Measurements from ENCODE around the gene PRF1.

Gene PRF1

DNA sequence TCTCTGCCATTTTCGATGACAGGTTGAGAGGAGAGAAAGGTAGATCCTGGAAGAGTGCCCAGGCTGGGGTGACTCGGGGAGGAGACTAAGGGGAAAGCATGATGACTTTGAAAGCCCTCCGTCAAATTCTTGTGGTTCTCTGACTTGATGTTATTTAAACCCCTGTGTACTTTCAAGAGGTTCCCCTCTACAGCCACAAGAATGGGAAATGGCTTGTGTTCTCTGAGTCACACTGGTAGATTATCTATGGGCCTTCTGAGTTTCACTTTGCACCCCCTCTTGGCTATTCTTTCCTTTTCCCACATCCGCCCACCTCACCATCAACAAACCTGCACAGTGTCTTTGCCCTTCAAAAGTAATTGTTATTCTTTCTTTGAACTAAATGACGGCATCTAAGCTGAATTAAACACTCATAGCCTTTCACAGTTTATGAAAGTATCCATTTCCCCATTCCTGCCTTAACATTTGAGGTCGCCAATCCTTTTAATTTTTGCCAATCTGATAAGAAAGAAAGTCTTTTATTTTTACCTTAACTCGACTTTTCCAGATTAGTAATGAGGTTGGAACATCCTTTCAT lies 24.1 kb downstream of the PRF1 start:
- peak in 1 of 2 donors; percentile 17 for DNase-seq (ENCODE audit: low read depth in 1 of 2, low spot score in 1 of 2)

DNA sequence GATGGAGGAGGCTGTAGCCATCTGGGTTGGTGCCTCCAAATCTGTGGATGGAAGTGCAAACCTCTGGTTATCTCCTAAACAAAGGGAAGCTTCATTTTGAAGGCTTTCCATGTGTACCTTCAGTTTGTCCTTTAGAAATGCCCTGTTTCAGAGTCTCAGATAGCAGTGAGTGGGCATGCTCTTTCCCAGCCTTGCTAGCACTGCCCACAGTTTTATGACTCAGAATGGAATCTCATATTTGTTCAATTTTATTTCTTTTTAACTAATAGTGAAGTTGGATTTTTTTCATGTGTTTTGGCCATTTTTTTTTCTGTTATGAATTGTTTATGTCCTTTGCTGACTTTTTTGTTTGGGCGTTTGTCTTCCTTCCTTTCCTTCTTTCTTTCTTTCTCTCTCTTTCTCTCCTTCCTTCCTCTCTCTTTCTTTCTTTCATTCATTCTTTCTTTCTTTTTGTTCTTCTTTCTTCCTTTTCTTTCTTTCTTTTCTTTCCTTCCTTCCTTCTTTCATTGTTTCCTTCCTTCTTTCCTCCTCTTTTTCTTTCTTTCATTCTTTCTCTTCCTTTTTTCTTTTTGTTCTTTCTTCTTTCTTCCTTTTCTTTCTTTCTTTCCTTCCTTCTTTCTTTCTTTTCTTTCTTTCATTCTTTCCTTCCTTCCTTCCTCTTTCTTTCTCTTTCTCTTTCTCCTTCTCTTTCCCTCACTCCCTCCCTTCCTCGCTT lies 25.6 kb downstream of the PRF1 start:
- no peak for DNase-seq (ENCODE audit: low read depth in 1 of 2, low spot score in 1 of 2)

DNA sequence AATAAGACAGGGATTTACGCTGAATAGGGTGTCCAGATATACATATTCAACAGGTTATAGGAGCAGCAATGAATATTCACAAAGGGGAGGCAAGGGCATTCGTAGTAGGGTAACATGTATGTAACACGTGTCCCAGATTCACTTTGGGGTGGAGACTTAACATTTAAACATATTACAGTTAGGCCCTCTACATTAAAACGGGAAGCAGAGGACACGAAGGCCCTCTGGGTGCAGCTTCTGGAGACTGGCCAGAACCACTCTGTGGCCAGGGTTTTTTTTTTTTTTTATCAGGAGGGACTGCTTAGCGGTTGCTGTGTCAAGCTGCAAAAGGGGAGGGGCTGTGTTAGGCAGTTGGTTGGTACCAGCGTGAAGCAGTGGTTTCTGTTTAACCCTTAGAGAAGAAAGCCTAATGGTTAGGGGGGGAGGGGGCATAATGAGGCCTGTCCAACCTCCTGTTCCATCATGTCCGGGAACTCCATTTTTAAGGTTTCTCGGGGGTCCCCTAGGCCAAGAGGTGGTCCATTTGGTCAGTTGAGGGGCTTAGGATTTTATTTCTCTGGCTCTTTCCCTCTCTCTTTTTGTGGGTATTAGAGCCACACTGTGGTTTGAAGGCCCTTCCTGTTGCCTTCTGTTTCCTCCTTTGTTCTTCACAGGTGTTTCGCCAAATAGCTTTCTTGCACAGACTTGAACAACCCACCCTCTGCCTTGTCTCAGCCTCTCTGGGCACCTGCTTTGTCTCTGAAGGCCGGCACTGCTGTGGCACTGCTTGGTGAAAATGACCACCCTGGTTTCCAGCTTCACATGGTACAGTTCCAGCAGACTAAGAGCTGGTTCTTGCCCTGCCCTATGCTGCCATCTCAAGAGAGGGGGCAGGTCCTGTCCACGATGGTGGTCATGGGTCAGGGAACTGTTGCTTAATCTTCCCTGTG lies 26.4 kb downstream of the PRF1 start:
- no peak for DNase-seq (ENCODE audit: low read depth in 1 of 2, low spot score in 1 of 2)

GRCh38 chr10:70575486-70575873 lies 27.1 kb downstream of the PRF1 start:
- no peak for DNase-seq (ENCODE audit: low read depth in 1 of 2, low spot score in 1 of 2)

GRCh38 chr10:70573599-70574506 lies 28.7 kb downstream of the PRF1 start:
- no peak for DNase-seq (ENCODE audit: low read depth in 1 of 2, low spot score in 1 of 2)

DNA sequence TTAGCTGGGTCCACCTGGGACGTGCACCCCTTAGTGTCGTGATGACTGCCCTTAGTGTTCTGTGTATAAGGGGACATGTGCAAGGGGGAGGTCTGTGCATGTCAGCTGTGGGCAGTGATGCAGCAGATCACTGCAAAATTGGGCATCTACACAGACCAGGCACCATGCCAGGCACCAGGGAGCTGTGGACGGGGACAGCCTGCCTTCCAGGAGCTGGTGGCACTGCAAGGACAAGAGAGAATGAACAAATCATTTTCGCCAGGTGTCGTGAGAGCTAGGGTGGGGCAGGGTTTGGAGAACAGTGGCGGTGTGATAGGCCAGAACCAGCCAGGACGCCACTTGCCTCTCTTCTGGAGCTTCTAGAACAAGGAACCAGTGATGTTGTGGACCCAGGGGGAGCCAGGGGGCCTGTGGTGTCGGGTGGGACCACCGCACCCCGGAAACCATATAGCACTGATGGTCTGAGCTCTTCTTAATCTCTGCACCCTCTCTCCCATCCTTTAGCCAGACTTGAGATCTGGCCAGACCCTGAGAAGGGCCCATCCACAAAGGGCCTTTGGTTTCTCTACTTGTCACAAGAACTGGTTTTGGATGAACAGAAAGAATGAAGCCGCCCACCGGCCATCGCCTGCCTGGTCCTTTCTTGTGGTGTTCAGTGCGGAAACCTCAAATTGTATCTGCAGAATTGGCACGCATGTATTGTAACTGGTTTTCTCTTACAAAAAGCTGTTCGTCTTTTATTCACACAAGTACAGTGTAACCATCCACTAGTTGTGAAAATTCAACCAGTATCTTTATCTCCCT lies 30.7 kb downstream of the PRF1 start:
- no peak for DNase-seq (ENCODE audit: low read depth in 1 of 2, low spot score in 1 of 2)

DNA sequence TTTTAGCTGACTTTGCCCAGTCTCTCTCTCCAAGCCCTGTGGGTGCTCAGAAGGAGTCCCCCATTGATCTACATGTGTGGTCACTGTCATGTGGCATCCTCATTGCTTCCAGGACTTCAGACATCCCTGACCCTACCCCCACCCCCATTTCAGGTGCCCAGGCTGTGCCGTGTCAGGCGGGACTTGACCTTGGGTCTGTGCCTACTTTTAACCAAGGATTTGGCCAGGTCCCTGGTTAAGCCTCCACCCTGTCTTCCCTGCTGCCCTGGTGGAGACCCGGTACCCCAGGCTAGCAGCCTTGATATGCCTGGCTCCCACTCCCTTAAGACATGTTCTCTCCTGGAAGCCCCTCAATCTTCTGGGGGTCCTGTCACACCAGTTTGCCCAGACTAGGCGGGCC lies 31.3 kb downstream of the PRF1 start:
- no peak for DNase-seq (ENCODE audit: low read depth in 1 of 2, low spot score in 1 of 2)

GRCh38 chr10:70568781-70569495 lies 33.6 kb downstream of the PRF1 start:
- no peak for DNase-seq (ENCODE audit: low read depth in 1 of 2, low spot score in 1 of 2)

- no peak for DNase-seq (ENCODE audit: low read depth in 1 of 2, low spot score in 1 of 2)
Observed at GRCh38 chr10:70568113-70568512, 34.4 kb downstream of the PRF1 start.

DNA sequence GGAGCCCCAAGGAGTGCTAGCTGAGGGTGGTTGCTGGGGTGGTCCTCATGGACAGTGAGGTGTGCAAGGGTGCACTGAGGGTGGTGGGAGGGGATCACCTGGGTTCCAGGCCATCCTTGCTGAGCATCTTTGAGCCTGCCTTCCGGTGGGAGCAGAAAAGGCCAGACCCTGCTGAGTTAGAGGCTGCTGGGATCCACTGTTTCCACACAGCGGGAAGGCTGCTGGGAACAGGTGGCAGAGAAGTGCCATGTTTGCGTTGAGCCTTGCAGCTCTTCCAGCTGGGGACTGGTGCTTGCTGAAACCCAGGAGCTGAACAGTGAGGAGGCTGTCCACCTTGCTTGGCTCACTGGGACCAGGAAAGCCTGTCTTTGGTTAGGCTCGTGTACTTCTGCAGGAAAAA lies 34.9 kb downstream of the PRF1 start:
- DNase-seq (ENCODE audit: low read depth in 1 of 2, low spot score in 1 of 2), result no peak

DNA sequence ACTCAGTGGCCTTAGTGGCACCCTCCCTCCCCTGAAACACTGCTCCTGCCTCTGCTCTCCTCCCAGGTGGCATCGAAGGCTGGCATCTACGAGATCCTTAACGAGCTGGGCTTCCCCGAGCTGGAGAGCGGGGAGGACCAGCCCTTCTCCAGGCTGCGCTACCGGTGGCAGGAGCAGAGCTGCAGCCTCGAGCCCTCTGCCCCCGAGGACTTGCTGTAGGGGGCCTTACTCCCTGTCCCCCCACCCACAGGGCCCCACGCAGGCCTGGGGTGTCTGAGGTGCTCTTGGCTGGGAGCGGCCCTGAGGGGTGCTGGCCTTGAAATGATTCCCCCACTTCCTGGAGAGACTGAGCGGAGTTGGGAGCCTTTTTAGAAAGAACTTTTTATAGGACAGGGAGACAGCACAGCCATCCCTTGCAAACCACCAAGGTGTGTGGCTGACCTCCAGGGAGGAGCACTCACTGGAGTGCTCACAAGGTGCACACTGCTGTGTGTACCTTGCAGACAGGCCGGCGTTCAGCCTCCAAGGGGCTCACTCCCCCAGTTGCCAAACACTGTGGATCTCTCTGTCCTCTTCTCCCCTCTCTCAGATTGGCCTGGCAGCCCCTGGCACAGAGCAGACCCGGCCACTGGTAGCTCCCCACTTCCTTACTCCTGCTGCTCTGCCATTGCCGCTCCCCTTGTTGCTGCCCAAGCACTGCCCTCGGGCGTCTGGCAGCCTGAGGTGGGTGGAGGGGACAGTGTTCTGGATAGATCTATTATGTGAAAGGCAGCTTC lies 35.8 kb downstream of the PRF1 start:
- no peak for DNase-seq (ENCODE audit: low read depth in 1 of 2, low spot score in 1 of 2)

DNA sequence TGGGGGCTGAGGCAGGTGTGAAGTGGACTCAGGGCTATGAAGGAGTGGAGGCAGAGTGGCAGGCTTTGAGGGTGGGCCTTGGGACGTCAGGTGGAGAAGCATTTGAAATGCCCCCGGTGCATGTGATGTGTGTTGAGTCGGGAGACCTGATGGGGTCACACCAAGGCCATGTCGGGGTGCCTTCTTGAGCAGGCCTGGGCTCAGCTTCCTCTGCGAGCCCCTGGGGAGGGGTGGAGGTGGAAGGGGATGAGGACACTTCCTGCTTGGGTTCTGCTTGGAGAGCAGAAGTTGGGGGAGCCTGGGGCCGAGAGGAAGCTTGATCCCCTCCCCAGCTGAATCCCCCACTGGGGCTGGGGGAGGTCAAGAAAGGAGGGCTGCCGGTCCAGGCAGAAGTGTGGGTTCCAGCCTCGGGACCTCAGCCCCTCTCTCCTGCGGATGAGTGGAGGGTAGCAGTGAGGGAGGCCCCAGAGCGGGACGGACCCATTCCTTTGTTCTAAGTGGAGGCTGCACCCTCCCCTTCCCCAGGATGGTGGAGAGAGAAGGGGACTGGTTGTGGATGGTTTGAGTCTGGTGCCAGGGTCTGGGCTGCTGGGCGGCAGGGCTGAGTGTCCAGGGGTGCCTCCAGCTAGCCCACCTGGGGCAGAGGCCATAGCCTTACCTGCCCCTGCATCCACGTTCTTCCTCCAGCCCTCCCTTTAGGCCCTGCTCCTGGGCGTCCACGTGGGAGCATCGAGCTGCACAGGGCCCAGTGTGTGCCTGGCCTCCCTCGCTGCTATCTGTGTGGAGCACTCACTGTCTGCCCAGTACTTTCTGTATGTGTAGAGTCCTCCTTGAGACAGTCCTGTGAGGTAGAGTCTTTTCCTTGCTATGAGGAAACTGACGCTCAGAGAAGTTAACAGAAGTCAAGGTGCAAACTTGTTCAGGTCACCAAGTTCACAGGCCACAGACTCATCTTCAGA lies 36.7 kb downstream of the PRF1 start:
- no peak for DNase-seq (ENCODE audit: low read depth in 1 of 2, low spot score in 1 of 2)

DNA sequence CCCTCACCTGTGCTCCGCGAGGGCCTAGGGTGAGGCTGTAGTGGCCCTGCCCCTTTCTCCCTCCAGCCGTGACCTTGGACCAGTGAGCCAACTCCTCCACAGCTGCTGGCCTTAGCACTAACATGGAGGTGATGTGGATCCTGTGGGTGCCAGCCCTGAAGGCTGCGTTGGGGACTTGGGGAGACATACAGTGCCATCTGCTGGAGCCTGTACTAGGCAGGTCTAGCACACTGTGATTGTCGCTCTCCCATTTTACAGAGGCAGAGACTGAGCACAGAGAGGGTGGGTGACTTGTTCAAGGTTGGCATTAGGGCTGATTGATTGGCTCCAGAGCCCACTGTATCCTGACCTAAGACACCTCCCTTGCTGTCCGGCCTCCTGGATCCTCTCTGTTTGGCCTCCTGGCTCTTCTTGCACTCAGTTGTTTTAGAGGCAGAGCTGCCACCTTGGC lies 37.6 kb downstream of the PRF1 start:
- DNase-seq (ENCODE audit: low read depth in 1 of 2, low spot score in 1 of 2), result no peak

GRCh38 chr10:70564113-70564725 lies 38.3 kb downstream of the PRF1 start:
- DNase-seq (ENCODE audit: low read depth in 1 of 2, low spot score in 1 of 2), result no peak

GRCh38 chr10:70563230-70563629 lies 39.3 kb downstream of the PRF1 start:
- DNase-seq (ENCODE audit: low read depth in 1 of 2, low spot score in 1 of 2), result no peak

DNA sequence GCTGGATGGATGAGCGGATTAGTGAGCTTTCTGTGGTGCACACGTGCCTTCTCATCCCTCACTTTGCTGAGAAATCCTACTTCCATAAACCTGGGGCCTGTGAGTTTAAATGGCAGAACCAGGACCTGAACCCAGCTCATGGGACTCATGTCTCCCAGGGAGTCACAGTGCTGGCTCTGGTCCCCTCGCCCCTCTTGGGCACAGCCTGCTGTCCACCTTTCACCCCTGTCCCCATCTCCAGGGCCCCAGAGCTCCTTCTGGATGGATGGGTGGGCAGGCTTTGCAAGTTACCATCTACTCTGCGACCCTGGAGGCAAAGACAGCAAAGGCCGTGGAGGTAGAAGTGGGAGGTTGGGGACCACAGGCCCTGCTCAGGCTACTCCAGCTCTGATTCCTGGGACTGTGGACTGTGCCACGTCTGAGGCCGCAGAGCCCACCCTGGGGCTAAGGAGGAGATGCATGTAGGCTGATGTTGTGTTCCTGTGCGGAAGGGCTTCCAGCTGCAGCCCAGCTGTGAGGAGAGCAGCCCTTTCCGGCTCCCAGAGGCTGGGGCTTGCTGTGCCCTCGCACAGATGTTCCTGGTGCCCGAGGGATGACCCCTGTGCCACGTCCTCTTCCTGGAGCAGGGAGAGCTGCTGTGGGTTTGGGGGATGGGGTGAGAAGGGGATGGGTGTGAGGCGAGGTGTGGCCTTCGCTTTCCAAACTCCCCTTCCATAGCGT lies 40.3 kb downstream of the PRF1 start:
- no peak for DNase-seq (ENCODE audit: low read depth in 1 of 2, low spot score in 1 of 2)

GRCh38 chr10:70561558-70561957 lies 41.0 kb downstream of the PRF1 start:
- no peak for DNase-seq (ENCODE audit: low read depth in 1 of 2, low spot score in 1 of 2)

Measured in activated T-helper 1 cell treated with anti-CD3 and anti-CD28 coated beads, Interleukin-2, amount 50 U/mL, for 16 hours (primary cell).